ENCODE results near the gene UBN1.

Gene UBN1

GRCh38 chr16:4868026-4868425, 20.7 kb downstream of the UBN1 start:
- POLR2A ChIA-PET = no interaction called here
- Histone ChIP-seq H3K9me3 (ENCODE audit: control insufficient read depth, insufficient read depth, low read depth, low read length) (no peaks in the 10 kb centered on the region), H3K4me1 (ENCODE audit: control insufficient read depth, insufficient read depth, low read length) (no peaks in the 10 kb centered on the region), H3K36me3 (ENCODE audit: control insufficient read depth in 2 of 2, insufficient read depth in 1 of 2, low read length in 2 of 2) (peaks cover 0 to 70% of the 10 kb centered on the region in 2 experiments; a peak in 2 of 3 replicates), H3K4me3 (ENCODE audit: low read depth, low read length) (no peak overlapping the region), H3K27ac (ENCODE audit: extremely low read depth, low read depth, low read length) (no peak overlapping the region)
- CTCF ChIA-PET = no interaction called here
- TF ChIP-seq TCF7L2 (IDR thresholded peaks at IDR 0.05; ENCODE audit: borderline replicate concordance, low read depth, low read length) (no peak), PRDM1 (tag by site-specific recombination; IDR thresholded peaks at IDR 0.05) (no peak), ZBTB1 (tag by site-specific recombination; IDR thresholded peaks at IDR 0.05) (no peak), ZNF2 (tag by site-specific recombination; IDR thresholded peaks at IDR 0.05) (no peak), ZBTB49 (tag by site-specific recombination; IDR thresholded peaks at IDR 0.05; ENCODE audit: low read depth) (no peak), ZNF768 (tag by site-specific recombination; IDR thresholded peaks at IDR 0.05) (no peak), ZNF426 (tag by site-specific recombination; IDR thresholded peaks at IDR 0.05) (no peak)

- ChIA-PET POLR2A (no interaction called here), CTCF (no interaction called here)
- TF ChIP-seq ZNF266 (tag by site-specific recombination; IDR thresholded peaks at IDR 0.05; ENCODE audit: low read depth) (no peak), ZNF670 (tag by site-specific recombination; IDR thresholded peaks at IDR 0.05; ENCODE audit: low read depth) (no peak), ZNF596 (tag by site-specific recombination; IDR thresholded peaks at IDR 0.05) (no peak), ZFHX2 (tag by site-specific recombination; conservative IDR thresholded peaks at IDR 0.05) (no peak), PRDM2 (tag by site-specific recombination; IDR thresholded peaks at IDR 0.05; ENCODE audit: borderline replicate concordance) (no peak), ZNF26 (tag by site-specific recombination; IDR thresholded peaks at IDR 0.05) (no peak), SP2 (tag by site-specific recombination; IDR thresholded peaks at IDR 0.05) (no peak), GLI4 (tag by site-specific recombination; IDR thresholded peaks at IDR 0.05) (no peak), ZNF155 (tag by site-specific recombination; IDR thresholded peaks at IDR 0.05) (no peak)
- no peaks in the 10 kb centered on the region for H3K4me1 ChIP-seq (ENCODE audit: control insufficient read depth, insufficient read depth, low read length)
- H3K9me3 ChIP-seq (ENCODE audit: control insufficient read depth, insufficient read depth, low read depth, low read length) = no peaks in the 10 kb centered on the region
- H3K4me3 ChIP-seq (ENCODE audit: low read depth, low read length) = no peak overlapping the region
- H3K27ac ChIP-seq (ENCODE audit: extremely low read depth, low read depth, low read length) = no peak overlapping the region
- H3K36me3 ChIP-seq (ENCODE audit: control insufficient read depth in 2 of 2, insufficient read depth in 1 of 2, low read length in 2 of 2) = peaks cover 0 to 72% of the 10 kb centered on the region in 2 experiments; a peak in 2 of 3 replicates
Observed at GRCh38 chr16:4868535-4868934, 21.3 kb downstream of the UBN1 start.

Data from HEK293 (cell line).